Activated T-cell treated with anti-CD3 and anti-CD28 coated beads for 1 hour (primary cell): Measurements from ENCODE around the gene LCE4A.
"Not testable (repeated sequence)": the region's sequence is repeated elsewhere in the genome, so short reads cannot be mapped to it uniquely, and the experiment has no call there.

Source experiments
- DNase-seq: peaks from one replicate; pipeline ENCODE4 v3.0.0-alpha.2; 2020; ENCODE audit warnings: low read depth

The LCE4A gene

DNA sequence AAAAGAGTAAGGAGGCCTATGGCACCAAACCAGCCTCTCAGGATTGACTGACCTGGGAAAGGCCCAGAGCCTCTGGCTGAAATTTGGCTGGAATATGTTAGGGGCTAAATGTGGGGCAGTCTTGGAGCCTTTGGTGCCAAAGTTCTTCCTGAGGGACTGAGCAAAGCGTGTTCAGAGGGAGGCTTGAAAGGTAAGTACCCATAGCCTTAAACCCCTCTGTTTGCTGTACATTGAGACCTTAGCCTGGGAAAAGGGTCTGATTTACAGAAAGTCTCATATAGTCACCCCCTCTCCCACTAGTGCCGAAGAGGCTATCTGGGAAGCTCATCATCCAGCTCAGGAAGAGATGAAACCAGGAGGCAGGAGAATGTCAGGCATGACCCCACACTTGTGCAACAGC is at the start of gene LCE4A:
Gene LCE4A (plus strand): TSS at position 301 of the 400 bp plus-strand sequence. CDS start 916 bp downstream, outside the sequence.
- DNase-seq, result no peak

- DNase-seq, result no peak
Measured at GRCh38 chr1:152658649-152659048, 49.3 kb upstream of the LCE4A start.

GRCh38 chr1:152663098-152663497 is 44.9 kb upstream of the LCE4A start, which contains the start of gene LCE2D:
Gene LCE2D (plus strand): TSS chr1:152663380. CDS start chr1:152664106, 726 bp downstream.
- DNase-seq, result no peak

- DNase-seq, result not testable (repeated sequence)
Measured at GRCh38 chr1:152666171-152666570, 41.8 kb upstream of the LCE4A start.

DNA sequence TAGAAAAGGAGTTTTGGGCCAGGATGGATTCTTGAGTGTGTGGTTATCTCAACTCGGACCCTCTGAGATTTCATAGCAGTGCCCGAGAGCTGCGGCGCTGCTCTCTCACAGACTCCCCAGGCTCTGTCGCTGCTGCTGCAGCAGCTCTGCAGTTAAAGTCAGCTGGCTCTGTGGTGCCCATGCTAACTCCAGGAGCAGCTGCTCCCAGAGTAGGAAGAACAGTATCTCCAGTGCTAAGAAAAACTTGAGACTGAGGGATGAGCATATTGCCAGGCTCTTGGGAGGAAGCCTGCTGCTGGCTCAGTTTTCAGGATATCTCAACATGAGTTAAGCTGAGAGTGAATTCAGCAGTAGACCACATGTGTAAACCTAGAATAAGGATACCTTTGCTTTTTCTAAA is 40.3 kb upstream of the LCE4A start:
- no peak for DNase-seq

- DNase-seq, result no peak
Measured at GRCh38 chr1:152673016-152673415, 34.9 kb upstream of the LCE4A start.

- not testable (repeated sequence) for DNase-seq
Measured at GRCh38 chr1:152674983-152675382, 33.0 kb upstream of the LCE4A start, which contains the start of gene LCE2C. Gene LCE2C (plus strand): TSS chr1:152675279. CDS start chr1:152676016, 737 bp downstream.

GRCh38 chr1:152679459-152679858 is 28.5 kb upstream of the LCE4A start:
- no peak for DNase-seq

DNA sequence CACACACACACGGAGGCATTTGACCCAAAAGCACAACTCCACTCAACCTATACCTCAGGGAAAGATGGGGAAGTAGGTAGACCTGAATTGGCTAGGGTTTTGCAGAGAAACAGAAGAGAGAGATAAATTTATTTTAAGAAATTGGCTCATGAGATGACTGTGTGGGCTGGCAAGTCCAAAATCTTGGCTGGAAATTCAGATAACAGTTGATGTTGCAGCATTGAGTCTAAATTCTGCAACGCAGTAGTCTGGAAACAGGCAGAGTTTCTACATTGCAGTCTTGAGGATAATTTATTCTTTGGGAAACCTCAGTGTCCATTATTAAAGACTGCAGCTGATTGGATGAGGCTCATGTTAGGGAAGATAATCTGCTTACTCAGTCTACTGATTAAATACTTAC is 26.3 kb upstream of the LCE4A start:
- no peak for DNase-seq

DNA sequence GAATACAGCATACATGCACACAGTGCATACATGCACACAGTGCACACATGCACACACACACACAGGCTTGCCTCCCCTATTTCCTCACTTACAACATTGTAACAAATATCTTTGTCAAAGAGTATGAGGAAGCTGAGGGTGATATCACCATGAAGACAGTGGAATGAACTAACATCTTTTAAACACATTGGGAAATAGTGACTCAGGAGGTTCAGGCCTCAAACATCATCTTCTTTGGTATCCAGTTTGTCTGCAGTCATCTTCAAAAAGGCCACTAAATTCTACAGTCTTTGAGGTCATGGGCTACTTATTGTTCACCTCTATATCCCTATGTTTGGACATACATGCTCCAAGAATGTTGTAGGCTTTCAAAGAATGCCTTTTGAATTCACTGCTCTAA is 24.1 kb upstream of the LCE4A start:
- no peak for DNase-seq

DNA sequence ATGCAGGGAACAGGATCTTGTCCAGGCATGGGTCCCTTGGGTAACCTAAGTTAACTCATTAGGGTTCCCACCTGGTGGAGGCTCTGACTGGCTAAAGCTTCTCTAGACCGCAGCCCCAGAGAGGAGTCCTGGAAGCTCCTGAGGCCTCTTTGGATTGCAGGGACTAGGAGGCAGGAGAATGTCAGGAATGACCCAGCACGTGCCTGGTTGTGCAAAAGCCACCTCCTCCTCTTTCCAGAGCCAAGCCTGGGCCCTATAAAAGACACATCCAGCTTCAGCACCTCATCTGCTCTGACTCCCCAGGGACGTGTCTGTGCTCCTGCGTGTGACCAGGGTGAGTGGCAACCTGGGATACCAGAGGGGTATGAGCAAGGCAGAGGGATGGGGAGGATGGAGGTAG is 22.1 kb upstream of the LCE4A start, which contains the start of gene LCE2B:
Gene LCE2B (plus strand): TSS at position 301 of the 400 bp plus-strand sequence. CDS start 721 bp downstream, outside the sequence.
- not testable (repeated sequence) for DNase-seq

- no peak for DNase-seq
Measured at GRCh38 chr1:152697701-152698600, 10.0 kb upstream of the LCE4A start, which contains the start of gene LCE2A. Gene LCE2A (plus strand): TSS chr1:152698345. CDS start chr1:152698902, 557 bp downstream.

- DNase-seq, result no peak
Measured at GRCh38 chr1:152699746-152700145, 8.2 kb upstream of the LCE4A start.

DNA sequence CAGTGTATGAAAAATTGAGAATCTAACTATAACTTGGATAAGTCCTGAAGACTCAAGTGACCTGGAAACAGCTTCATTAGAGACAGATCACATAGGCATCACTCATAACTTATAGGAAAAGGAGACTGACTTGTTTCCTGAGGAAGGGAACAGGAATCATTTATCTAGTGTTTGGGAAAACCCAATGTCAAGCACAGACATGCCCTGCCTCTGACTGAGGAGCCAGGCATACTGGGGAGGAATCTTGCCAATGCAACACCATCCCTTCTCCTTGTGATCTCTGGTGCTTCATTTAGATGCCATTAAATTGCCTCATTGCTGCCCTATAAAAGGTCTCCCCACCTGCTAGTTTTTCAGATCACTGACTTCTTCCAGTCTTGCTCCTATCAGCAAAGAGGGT is 10.3 kb downstream of the LCE4A start:
- no peak for DNase-seq

GRCh38 chr1:152725261-152725660 is 17.3 kb downstream of the LCE4A start:
- no peak for DNase-seq

- DNase-seq, result no peak
Measured at GRCh38 chr1:152728986-152729385, 21.0 kb downstream of the LCE4A start.

- no peak for DNase-seq
Measured at GRCh38 chr1:152735648-152736047, 27.7 kb downstream of the LCE4A start.

DNA sequence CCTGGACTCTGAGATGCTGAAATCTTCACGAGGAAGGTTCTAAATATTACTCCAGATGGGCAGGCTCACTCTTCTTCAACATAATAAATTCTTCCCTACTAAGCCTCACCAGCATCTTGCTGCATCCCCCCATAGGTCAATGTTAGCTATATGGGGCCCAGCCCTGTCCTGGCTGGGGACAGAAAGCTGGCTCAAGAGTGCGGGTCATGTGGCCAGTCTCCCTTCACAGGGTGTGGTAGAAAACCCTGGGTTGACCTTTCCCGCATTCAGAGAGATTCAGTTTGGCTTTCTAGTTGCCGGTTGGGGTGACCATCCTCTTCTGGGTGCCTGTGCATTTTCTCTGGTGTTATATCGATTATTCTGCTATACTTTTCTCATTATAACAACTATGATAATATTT is 30.0 kb downstream of the LCE4A start:
- DNase-seq, result no peak

- DNase-seq, result no peak
Measured at GRCh38 chr1:152739841-152740240, 31.9 kb downstream of the LCE4A start.

DNA sequence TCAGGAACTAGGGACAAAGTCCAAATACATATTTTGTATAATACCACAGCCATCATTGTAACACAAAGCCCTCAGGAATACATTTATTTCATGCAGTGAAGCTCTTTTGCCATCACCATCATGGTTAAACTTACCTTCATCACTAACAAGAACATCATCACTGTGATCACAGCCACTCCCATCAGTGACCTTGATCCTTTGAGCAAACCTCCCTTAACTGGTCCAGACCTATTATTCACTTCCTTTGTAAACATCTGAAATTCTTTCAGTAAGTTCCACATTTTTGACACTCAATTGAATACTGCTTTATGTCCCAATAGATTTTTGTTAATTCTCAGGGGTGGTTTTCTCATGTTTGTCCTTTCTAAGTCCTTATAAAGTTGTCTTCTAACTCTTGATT is 33.7 kb downstream of the LCE4A start:
- no peak for DNase-seq

GRCh38 chr1:152743371-152744145 is 35.6 kb downstream of the LCE4A start:
- DNase-seq, result no peak

DNA sequence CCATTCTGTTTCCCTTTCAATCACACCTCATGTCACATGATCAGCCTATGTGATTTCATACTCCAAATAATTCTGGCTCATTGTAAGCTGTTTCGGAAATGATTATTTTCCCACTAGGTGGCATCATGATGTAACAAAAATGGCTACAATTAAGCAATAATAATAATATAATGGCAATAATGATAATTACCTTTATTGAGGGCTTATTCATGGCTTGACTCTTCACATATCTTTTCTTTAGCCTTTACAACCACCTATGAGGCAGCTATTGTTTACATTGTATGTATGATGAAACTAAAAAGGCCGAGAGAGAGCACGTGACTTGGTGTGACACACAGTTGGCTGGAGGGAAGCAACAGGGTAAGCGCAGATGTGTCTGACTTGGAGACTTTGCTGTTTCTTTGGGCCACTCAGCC is 37.3 kb downstream of the LCE4A start:
- DNase-seq, result no peak
